ENCODE measurements around the gene TGFB1I1.
"Not testable (repeated sequence)": the region's sequence is repeated elsewhere in the genome, so short reads cannot be mapped to it uniquely, and the experiment has no call there.

TGFB1I1 gene

DNA sequence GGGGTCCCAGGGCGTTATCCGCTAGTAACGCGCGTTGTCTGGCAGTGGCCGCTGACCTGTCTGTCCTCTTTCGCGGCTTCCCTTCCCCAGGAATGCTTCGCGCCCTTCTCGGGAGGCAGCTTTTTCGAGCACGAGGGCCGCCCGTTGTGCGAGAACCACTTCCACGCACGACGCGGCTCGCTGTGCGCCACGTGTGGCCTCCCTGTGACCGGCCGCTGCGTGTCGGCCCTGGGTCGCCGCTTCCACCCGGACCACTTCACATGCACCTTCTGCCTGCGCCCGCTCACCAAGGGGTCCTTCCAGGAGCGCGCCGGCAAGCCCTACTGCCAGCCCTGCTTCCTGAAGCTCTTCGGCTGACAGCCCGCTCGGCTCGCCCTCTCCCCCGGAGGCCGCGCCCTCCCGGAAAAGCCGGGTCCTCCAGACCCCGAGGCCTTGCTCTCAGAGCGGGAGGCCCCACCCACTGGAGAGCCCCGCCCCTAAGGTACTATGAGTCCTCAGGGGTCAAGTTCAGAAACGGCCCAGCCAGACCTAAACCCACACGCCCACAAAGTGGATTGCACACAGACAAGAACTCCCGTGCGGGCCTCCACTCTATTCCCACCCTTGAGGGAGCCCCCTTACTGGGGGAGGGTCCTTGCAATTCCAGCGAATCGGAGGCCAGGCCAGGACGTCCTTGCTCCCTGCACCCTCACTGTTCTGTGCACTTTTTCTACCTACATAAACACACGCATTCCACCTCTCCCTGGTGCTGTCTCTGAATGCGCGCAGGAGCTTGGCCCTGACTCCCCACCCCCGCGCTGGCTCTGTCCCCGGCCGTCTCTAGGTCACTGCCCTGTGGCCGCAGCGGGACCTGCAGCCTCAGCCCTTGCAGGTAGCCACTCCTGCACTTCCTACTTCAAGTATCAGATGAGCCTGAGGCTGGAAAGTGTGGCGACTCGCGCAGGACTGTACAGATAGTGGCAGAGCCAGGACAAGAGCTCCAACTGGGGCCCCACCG is 5.6 kb downstream of the TGFB1I1 start:
- POLR2A ChIA-PET, result no interaction called here
- DNase-seq (ENCODE audit: low read depth, low spot score), result no peak
- H3K4me3 ChIP-seq (ENCODE audit: low read depth, low read length), result no peak overlapping the region
- TF ChIP-seq, protein P1, sequence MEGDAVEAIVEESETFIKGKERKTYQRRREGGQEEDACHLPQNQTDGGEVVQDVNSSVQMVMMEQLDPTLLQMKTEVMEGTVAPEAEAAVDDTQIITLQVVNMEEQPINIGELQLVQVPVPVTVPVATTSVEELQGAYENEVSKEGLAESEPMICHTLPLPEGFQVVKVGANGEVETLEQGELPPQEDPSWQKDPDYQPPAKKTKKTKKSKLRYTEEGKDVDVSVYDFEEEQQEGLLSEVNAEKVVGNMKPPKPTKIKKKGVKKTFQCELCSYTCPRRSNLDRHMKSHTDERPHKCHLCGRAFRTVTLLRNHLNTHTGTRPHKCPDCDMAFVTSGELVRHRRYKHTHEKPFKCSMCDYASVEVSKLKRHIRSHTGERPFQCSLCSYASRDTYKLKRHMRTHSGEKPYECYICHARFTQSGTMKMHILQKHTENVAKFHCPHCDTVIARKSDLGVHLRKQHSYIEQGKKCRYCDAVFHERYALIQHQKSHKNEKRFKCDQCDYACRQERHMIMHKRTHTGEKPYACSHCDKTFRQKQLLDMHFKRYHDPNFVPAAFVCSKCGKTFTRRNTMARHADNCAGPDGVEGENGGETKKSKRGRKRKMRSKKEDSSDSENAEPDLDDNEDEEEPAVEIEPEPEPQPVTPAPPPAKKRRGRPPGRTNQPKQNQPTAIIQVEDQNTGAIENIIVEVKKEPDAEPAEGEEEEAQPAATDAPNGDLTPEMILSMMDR (IDR thresholded peaks at IDR 0.05; ENCODE audit: insufficient read depth, low read length, missing control alignments), result no peak
- CTCF ChIA-PET, result interaction anchor here (0.9 to 2.0 kb wide), 2 partner anchors 17 to 19 kb away, joined by 3 to 12 read pairs; no protein-coding TSS in a partner anchor

DNA sequence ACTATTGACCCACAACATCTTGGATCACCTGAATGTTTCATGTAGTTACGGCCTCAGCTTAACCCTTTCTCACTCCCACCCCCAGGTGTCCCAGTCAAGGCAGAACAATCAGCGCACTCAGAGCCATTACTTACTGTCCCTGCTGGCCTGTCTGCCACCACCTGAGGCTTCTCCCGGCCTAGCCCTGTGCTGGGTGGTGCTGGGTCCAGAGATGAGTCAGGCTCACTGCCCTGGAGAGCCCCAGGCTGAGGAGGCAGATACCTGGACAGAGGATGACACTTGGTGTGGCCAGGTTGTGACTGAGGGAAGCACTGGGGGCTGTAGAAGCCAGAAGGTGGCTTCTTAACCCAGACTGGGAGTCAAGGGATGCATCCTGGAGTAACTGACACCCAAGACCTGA is 7.0 kb downstream of the TGFB1I1 start:
- CTCF ChIA-PET, result interaction anchor here (1.2 to 2.0 kb wide), 2 partner anchors 18 to 389 kb away, joined by 3 to 12 read pairs; no protein-coding TSS in a partner anchor
- TF ChIP-seq, protein P1 (IDR thresholded peaks at IDR 0.05; ENCODE audit: insufficient read depth, low read length, missing control alignments), result no peak
- no peak overlapping the region for H3K4me3 ChIP-seq (ENCODE audit: low read depth, low read length)
- no peak for DNase-seq (ENCODE audit: low read depth, low spot score)
- POLR2A ChIA-PET, result no interaction called here

DNA sequence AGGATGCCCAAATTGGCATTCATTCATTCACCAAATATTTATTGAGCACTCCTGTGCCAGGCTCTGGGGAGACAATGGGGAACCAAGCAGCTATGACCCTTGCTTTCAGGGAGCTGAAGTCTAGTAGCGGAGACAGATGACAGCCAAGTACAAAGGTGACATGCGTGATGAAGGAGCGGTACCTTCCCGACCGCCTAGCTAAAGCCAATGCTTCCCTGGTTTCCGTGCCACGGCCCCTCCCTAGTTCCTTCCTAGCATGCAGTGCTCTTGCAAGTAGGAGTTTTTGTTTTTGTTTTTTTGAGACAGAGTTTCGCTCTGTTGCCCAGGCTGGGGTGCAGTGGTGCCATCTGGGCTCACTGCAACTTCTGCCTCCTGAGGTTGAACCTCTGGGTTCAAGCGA is 7.8 kb downstream of the TGFB1I1 start:
- no peak overlapping the region for H3K4me3 ChIP-seq (ENCODE audit: low read depth, low read length)
- ChIA-PET CTCF (no interaction called here), POLR2A (interaction anchor here (0.6 kb wide), 1 partner anchor 35 kb away, joined by 3 read pairs; no protein-coding TSS in a partner anchor)
- DNase-seq (ENCODE audit: low read depth, low spot score), result no peak
- TF ChIP-seq, protein P1 (IDR thresholded peaks at IDR 0.05; ENCODE audit: insufficient read depth, low read length, missing control alignments), result no peak

DNA sequence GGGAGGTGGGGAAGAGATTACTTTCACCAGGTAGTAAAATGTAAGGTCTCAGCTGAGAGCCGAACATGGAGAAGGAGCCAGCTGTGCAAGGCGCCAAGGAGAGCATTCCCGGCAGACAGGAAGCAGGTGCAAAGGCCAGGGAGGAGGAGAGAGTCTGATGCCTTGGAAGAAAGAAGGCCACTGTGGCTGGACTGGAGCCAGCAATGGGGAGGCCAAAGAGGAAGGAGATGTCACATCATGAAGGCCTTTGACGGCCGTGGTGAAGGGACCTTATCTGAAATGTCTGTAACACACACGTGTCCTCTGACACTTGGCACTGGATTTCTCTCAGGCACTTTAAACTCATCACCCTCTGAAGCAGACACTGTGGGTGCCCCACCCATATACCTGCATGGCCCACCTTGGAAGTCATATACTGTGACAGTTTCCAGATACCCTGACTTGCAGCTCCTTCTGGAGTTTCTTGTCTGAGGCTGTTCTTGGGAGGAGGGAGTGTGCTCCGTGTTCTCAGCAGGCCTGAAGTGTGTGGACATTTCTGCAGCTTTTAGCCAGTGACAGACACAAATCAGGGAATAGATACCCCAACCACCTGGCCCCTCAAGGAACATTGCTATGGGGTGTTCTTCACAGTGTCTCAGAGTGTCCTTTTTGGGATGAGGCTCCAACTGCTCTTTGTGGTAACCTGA is 9.0 kb downstream of the TGFB1I1 start:
- ChIA-PET POLR2A (interaction anchor here (1.0 to 2.4 kb wide), 4 partner anchors 9 to 232 kb away, joined by 3 to 10 read pairs (median 4); partner anchors contain the start of gene ARMC5), CTCF (interaction anchor here (1.1 to 1.2 kb wide), 2 partner anchors 20 to 22 kb away, joined by 4 to 6 read pairs; partner anchors contain the start of gene ARMC5)
- DNase-seq (ENCODE audit: low read depth, low spot score), result no peak
- no peak overlapping the region for H3K4me3 ChIP-seq (ENCODE audit: low read depth, low read length)
- TF ChIP-seq, protein P1 (IDR thresholded peaks at IDR 0.05; ENCODE audit: insufficient read depth, low read length, missing control alignments), result no peak

DNA sequence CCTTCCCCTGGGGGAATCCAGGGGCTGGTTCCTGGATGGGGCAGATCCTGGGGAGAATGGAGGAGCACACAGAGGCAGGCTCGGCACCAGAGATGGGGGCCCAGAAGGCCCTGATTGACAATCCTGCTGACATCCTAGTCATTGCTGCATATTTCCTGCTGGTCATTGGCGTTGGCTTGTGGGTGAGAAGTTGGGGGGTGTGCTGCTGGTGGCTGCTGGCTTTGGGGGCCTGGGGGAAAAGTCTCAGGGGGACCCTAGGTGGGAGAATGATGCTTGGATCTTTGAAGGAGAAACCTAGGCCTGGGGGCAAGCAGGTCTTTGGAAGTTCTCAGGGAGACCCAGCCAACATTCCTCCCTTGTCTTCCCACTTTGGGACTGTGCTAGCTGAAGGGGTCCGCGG is 11.1 kb downstream of the TGFB1I1 start, which contains the start of gene SLC5A2:
SLC5A2 (plus strand) TSS at position 43 of the 400 bp plus-strand sequence; CDS start at position 57, 14 bp downstream.
- ChIA-PET CTCF (no interaction called here), POLR2A (interaction anchor here (2.4 kb wide), 1 partner anchor 23 kb away, joined by 10 read pairs; the partner anchor contains the start of gene ARMC5)
- H3K4me3 ChIP-seq (ENCODE audit: low read depth, low read length), result no peak within 1 kb of the TSS
- no peak for DNase-seq (ENCODE audit: low read depth, low spot score)
- TF ChIP-seq, protein P1 (IDR thresholded peaks at IDR 0.05; ENCODE audit: insufficient read depth, low read length, missing control alignments), result no peak

DNA sequence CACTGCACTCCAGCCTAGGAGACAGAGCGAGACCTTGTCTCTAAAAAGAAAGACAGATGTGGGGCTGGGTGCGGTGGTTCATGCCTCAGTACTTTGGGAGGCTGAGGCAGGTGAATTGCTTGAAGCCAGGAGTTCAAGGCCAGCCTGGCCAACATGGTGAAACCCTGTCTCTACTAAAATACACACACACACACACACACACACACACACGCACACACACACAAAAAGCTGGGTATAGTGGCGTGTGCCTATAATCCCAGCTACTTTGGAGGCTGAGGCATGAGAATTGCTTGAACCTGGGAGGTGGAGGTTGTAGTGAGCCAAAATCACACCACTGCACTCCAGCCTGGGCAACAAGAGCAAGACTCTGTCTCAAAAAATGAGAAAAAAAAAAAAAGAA is 12.1 kb downstream of the TGFB1I1 start:
- DNase-seq (ENCODE audit: low read depth, low spot score); POLR2A ChIA-PET; CTCF ChIA-PET; H3K4me3 ChIP-seq (ENCODE audit: low read depth, low read length): not testable (repeated sequence)

Measured in AG04449 (cell line).